HG02943 (cell line): ENCODE results near the gene OBSL1.

Source experiments
- ATAC-seq: cut with Tn5 transposase; IDR thresholded peaks from one replicate; pipeline ENCODE4 v1.9.1; 2021; ENCODE audit warnings: mild to moderate bottlenecking, low read depth, moderate library complexity; ENCODE audit not compliant: unreplicated experiment

OBSL1 gene

GRCh38 chr2:219571311-219572236 is at the start of gene OBSL1:
Gene OBSL1, minus strand, starts transcription at chr2:219571539. Its CDS starts 307 bp downstream, at chr2:219571232.
- no peak for ATAC-seq

- no peak for ATAC-seq
Measured at GRCh38 chr2:219620546-219620945, 49.2 kb upstream of the OBSL1 start.

- ATAC-seq: no peak
Measured at GRCh38 chr2:219619235-219619634, 47.9 kb upstream of the OBSL1 start.

- no peak for ATAC-seq
Measured at GRCh38 chr2:219618733-219619122, 47.4 kb upstream of the OBSL1 start.

- no peak for ATAC-seq
Measured at GRCh38 chr2:219616550-219616949, 45.2 kb upstream of the OBSL1 start.

GRCh38 chr2:219615894-219616293 is 44.6 kb upstream of the OBSL1 start:
- ATAC-seq: no peak

- no peak for ATAC-seq
Measured at GRCh38 chr2:219615036-219615435, 43.7 kb upstream of the OBSL1 start.

- no peak for ATAC-seq
Measured at GRCh38 chr2:219614076-219614860, 42.9 kb upstream of the OBSL1 start.

- no peak for ATAC-seq
Measured at GRCh38 chr2:219613461-219614070, 42.2 kb upstream of the OBSL1 start.

- ATAC-seq: no peak
Measured at GRCh38 chr2:219612577-219613286, 41.4 kb upstream of the OBSL1 start.

GRCh38 chr2:219611866-219612576 is 40.7 kb upstream of the OBSL1 start:
- no peak for ATAC-seq

- ATAC-seq: no peak
Measured at GRCh38 chr2:219611306-219611705, 40.0 kb upstream of the OBSL1 start.

GRCh38 chr2:219609149-219609750 is 37.9 kb upstream of the OBSL1 start:
- no peak for ATAC-seq

- no peak for ATAC-seq
Measured at GRCh38 chr2:219608399-219608964, 37.1 kb upstream of the OBSL1 start.

GRCh38 chr2:219607931-219608330 is 36.6 kb upstream of the OBSL1 start:
- no peak for ATAC-seq

- no peak for ATAC-seq
Measured at GRCh38 chr2:219605607-219605954, 34.2 kb upstream of the OBSL1 start.

GRCh38 chr2:219603771-219604170 is 32.4 kb upstream of the OBSL1 start:
- no peak for ATAC-seq

- ATAC-seq: no peak
Measured at GRCh38 chr2:219598308-219599078, 27.2 kb upstream of the OBSL1 start.
